ENCODE measurements around the gene LONRF3. TPM values are rescaled to one million over a fixed set of nuclear protein-coding genes. Genes with fewer than 3 reads are reported as not detected.
A peak's percentile ranks its signal among the peaks of the same experiment; 100 is the strongest.

LONRF3 gene
- polyA plus RNA-seq, 3 donors, result 1.2 to 4.9 (median 1.6) TPM

- no peak for DNase-seq
- no peaks in the 10 kb centered on the region for H3K9me3 ChIP-seq (replicated peaks in 1 of 2; ENCODE audit: control insufficient read depth in 1 of 2, insufficient read depth in 1 of 2, low read length in 2 of 2)
- Mint-ChIP-seq H3K4me3 (no peak overlapping the region), H3K9me3 (no peaks in the 10 kb centered on the region), H3K36me3 (peaks cover 30 to 31% of the 10 kb centered on the region in 2 donors), H3K4me1 (no peaks in the 10 kb centered on the region), H3K27ac (peak overlapping the region in 1 of 7 donors; percentile 12), H3K27me3 (ENCODE audit: low read depth in 3 of 3) (peaks cover 0 to 7% (median 0%) of the 10 kb centered on the region in 3 donors)
- H2AFZ ChIP-seq (ENCODE audit: insufficient read depth, low read depth, low read length, poor library complexity, severe bottlenecking), result no peak overlapping the region
- H3K27me3 ChIP-seq (ENCODE audit: control insufficient read depth in 2 of 2, insufficient read depth in 2 of 2, low read length in 2 of 2), result no peaks in the 10 kb centered on the region
- no peaks in the 10 kb centered on the region for H3K4me1 ChIP-seq (ENCODE audit: control insufficient read depth in 1 of 2, insufficient read depth in 2 of 2, low read length in 2 of 2)
- no peak overlapping the region for H3K9ac ChIP-seq (ENCODE audit: insufficient read depth, low read length, poor library complexity, severe bottlenecking)
- H3K79me2 ChIP-seq (ENCODE audit: insufficient read depth, low read length), result no peaks in the 10 kb centered on the region
- H3K4me3 ChIP-seq (replicated peaks in 1 of 3; ENCODE audit: low read depth in 2 of 3, low read length in 3 of 3), result no peak overlapping the region
- H3K27ac ChIP-seq (ENCODE audit: low read depth in 1 of 2, low read length in 2 of 2), result no peak overlapping the region
- WGBS (ENCODE audit: insufficient coverage), result 88% methylated on average over 1 of the region's 3 CpGs
- no peak overlapping the region for H3K4me2 ChIP-seq (replicated peaks; ENCODE audit: extremely low read depth, low read length, poor library complexity, severe bottlenecking)
- intact Hi-C loops (cut with micrococcal nuclease), result no loop called here
- H4K20me1 ChIP-seq (ENCODE audit: insufficient read depth, low read length), result no peaks in the 10 kb centered on the region
- TF ChIP-seq CTCF (IDR thresholded peaks at IDR 0.05), result no peak
- H3K36me3 ChIP-seq (replicated peaks in 1 of 2; ENCODE audit: control insufficient read depth in 1 of 2, insufficient read depth in 2 of 2, low read length in 2 of 2), result peaks cover 19 to 42% of the 10 kb centered on the region in 2 donors
Observed at GRCh38 chrX:119007189-119007770, 32.9 kb downstream of the LONRF3 start.

GRCh38 chrX:119008110-119008744 is 33.8 kb downstream of the LONRF3 start:
- Histone ChIP-seq H3K4me2 (replicated peaks; ENCODE audit: extremely low read depth, low read length, poor library complexity, severe bottlenecking) (no peak overlapping the region), H3K27me3 (ENCODE audit: control insufficient read depth in 2 of 2, insufficient read depth in 2 of 2, low read length in 2 of 2) (no peaks in the 10 kb centered on the region), H3K4me3 (replicated peaks in 1 of 3; ENCODE audit: low read depth in 2 of 3, low read length in 3 of 3) (no peak overlapping the region), H3K4me1 (ENCODE audit: control insufficient read depth in 1 of 2, insufficient read depth in 2 of 2, low read length in 2 of 2) (no peaks in the 10 kb centered on the region), H4K20me1 (ENCODE audit: insufficient read depth, low read length) (no peaks in the 10 kb centered on the region), H3K9me3 (replicated peaks in 1 of 2; ENCODE audit: control insufficient read depth in 1 of 2, insufficient read depth in 1 of 2, low read length in 2 of 2) (no peaks in the 10 kb centered on the region), H3K79me2 (ENCODE audit: insufficient read depth, low read length) (no peaks in the 10 kb centered on the region), H3K9ac (ENCODE audit: insufficient read depth, low read length, poor library complexity, severe bottlenecking) (no peak overlapping the region), H2AFZ (ENCODE audit: insufficient read depth, low read depth, low read length, poor library complexity, severe bottlenecking) (no peak overlapping the region), H3K36me3 (replicated peaks in 1 of 2; ENCODE audit: control insufficient read depth in 1 of 2, insufficient read depth in 2 of 2, low read length in 2 of 2) (peaks cover 19 to 51% of the 10 kb centered on the region in 2 donors), H3K27ac (ENCODE audit: low read depth in 1 of 2, low read length in 2 of 2) (no peak overlapping the region)
- Mint-ChIP-seq H3K4me1 (no peaks in the 10 kb centered on the region), H3K27me3 (ENCODE audit: low read depth in 3 of 3) (peaks cover 0 to 4% (median 0%) of the 10 kb centered on the region in 3 donors), H3K27ac (no peak overlapping the region), H3K36me3 (peaks cover 34 to 37% of the 10 kb centered on the region in 2 donors), H3K4me3 (no peak overlapping the region), H3K9me3 (no peaks in the 10 kb centered on the region)
- intact Hi-C loops (cut with micrococcal nuclease), result no loop called here
- DNase-seq, result peak; percentile 13 to 24 (median 15)
- TF ChIP-seq CTCF (IDR thresholded peaks at IDR 0.05), result peak; percentile 63
- no CpG with 5 or more reads among the region's 3 CpGs for WGBS (ENCODE audit: insufficient coverage)
